Activated CD4-positive, CD25-positive, alpha-beta regulatory T cell treated with anti-CD3 and anti-CD28 coated beads, Interleukin-2, amount 50 U/mL, for 72 hours (primary cell): ENCODE data around the gene TMEM184A.

Experiments
- DNase-seq: peaks from one replicate; pipeline ENCODE4 v3.0.0; 2021

TMEM184A gene

DNA sequence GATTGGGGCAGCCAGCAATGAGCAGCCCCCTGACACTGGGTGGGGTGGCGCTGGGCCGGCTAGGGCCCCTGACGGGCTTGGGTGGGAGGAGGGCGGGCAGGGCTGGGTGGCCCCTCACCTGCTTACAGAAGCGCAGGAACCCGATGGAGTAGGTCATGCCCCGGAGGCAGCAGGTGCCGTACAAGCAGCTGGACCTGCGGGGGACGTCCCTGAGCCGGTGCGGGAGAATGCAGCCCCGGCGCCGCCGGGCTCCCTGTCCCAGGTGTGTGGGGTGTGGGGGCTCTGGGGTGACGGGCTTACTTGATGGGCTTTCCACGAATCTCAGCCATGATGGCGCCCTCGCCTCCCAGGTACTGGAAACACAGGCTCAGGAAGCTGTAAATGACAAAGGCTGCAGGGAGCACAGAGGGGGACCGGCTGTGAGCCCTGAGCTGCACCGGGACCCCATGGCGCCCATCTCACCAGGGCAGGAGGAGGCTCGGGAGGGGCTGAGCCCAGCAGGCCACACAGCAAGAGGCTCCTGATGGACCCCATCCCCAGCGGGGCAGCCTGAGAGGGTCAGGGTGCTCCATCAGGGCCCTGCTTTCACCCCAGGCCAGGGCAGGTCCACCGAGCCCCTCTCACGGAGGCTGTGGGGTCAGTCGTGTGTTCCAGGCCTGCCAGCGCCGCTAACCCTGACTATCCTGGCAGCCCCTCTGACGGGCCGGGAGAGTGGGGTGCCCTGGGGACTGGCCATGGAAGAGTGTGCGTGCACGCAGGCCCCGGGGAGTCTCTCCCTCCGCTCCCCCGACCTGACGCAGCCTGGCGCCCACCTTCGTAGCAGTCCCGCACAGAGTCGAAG, 5.8 kb downstream of the TMEM184A start:
- DNase-seq = no peak

DNA sequence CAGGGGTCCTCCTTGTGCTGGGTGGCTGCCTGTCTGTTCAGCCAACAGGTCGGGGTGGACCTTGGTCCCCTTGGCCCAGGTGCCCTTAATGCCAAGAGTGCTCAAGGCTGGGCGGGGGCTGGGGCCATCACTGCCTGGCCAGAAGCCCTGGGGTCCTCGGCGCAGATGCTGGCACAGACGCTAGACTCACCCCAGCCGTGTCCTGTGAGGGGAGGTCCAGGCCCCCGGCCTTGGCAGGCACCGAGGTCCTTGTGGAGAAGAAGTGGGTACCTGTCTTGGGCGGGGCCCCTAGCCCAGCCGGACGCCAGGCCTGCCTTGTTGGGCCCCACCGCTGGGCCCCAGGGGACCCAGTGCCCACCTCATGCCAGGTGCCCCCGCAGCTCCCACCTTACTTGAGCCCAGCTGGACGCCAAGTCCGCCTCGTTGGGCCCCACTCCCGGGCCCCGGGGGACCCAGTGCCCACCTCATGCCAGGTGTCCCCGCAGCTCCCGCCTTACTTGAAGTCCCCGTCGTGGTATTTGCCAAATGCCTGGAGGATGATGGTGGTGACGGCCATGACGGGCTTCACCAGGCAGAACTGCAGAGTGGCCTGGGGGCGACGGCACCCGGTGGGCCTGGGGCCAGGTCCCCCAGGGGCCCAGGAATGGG, 6.5 kb downstream of the TMEM184A start:
- DNase-seq = no peak

DNA sequence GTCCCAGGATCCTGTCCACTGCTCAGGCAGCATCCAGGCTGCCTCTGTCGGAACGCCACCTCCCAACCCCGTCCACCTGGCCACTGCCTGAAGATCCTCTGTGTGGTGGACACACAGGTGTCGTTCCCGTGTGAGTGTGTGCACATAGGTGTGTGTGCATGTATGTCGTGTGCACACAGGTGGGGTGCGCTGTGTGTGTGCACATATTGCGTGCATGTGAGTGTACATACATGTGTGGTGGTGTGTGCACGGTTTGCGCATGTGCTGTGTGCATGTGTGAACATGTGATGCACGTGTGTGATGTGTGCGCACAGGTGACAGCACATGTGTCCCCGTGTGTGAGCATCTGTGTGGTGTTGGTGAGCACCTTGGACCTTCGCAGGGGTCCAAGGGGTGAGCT, 7.1 kb downstream of the TMEM184A start:
- no peak for DNase-seq

DNA sequence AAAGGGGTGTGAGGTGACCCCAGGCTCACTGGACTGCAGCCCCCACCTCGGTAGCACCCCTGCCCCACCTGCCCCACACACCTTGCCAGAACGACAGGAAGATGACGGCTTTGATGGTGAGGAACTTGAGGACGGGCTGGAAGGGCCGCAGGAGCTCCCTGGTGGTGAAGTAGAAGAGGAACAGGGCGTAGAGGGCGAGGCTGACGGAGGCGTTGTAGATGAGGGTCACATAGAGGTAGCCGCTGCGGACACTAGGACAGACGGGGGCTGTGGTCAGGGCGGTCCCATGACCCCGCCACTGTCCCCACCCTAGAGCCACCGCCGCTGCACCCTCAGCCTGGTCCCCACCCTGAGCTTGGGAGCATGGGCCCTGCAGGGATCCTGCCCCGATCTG, 7.6 kb downstream of the TMEM184A start:
- DNase-seq = no peak

DNA sequence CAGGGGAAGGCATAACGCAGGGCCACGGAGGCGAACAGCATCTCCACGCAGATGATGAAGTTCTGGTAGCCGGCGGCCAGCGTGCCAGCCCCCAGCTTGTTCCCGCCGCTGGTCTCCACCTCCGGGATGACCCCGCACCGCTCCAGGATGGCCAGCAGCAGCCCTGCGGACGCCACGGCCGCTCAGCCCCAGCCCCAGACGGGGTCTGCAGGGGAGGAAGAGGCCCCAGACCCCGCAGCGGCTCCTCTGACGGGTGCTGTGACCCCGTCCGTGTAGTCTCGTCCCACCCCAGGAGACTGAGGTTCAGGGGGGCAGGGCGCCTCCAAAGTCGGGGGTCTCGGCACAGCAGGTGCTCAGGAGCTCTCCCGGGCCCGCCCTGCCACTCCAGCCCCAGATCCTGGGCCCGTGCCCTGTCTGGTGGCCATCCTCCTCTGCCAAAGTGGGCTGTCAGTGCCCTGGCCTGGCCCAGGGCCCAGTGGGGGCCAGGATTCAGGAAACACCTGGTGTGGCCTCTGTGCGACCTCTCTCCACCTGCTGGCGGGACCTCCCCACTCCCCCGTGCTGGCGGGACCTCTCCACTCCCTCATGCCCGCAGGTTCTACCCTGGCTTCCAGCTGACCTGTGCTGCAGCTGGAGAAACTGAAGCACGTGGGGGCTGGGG, 8.1 kb downstream of the TMEM184A start:
- DNase-seq = no peak

DNA sequence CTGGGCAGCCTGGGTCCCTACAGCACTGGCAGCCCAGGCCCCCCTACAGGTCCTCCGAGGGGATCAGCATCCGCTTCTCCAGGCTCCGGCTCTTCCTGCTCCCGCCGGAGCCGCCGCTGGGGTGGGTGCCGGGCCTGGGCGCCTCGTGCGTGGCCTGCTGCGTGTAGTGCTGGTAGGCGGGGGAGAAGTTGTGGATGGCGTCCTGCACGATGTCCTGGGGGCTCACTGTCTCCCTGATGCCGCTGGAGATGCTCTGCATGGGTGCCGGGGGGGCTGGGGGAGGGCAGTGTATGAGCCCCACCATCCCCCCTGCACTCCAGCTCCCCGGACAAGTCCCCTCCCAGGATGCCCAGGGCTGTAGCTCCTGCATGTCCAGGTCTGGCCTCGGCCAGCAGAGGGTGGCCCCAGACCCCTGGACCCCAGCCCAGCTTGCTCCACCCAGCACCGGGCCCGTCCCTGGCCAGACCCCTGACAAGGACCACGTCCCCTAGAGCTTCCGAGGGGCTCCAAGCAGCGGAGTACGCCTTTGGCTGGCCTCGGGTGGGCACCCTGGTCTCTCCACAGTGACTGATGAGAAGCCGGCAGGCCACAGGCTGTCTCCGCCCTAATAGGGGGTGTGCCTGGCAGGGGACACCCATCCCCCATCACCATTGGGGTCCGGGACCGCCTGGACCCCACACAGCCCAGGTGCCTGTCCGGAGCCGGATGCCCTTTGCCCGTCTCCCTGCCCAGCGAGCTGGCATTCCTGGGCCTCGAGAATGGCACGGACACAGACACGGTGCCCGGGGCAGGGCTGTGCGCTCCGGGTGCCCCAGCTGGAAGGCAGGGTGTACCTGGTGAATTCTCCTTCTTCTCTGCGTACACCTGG, 8.9 kb downstream of the TMEM184A start:
- no peak for DNase-seq

DNA sequence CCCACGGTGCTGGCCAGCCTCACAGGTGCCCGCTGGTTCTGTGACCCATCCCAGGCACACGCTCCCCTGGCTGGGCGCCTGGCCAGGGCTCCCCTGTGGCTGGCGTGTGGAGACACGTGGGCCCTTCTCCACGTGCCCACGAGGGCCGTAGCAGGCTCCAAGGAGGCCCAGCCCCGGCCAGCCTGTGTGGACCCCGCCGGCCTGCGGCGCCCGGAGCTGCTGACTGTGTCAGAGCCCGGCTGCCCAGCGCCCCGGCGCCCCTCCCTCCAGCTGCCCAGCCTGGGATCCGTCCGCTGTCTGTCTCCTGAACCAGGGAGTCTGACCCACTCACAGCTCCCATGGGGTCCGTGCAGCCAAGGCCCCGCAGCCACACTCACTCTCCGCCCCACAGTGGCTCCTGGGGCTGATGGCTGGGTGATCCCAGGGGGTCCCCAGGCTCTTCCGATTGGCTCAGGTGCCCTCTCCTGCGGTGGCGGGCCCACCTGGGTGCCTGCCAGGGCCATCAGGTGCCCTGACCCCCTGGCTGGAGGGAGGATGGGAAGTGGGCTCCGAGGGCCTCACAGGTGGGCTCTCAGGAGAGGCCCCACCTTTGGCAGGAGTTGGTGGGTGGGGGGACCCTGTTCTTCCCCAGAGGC, 9.6 kb downstream of the TMEM184A start:
- no peak for DNase-seq

DNA sequence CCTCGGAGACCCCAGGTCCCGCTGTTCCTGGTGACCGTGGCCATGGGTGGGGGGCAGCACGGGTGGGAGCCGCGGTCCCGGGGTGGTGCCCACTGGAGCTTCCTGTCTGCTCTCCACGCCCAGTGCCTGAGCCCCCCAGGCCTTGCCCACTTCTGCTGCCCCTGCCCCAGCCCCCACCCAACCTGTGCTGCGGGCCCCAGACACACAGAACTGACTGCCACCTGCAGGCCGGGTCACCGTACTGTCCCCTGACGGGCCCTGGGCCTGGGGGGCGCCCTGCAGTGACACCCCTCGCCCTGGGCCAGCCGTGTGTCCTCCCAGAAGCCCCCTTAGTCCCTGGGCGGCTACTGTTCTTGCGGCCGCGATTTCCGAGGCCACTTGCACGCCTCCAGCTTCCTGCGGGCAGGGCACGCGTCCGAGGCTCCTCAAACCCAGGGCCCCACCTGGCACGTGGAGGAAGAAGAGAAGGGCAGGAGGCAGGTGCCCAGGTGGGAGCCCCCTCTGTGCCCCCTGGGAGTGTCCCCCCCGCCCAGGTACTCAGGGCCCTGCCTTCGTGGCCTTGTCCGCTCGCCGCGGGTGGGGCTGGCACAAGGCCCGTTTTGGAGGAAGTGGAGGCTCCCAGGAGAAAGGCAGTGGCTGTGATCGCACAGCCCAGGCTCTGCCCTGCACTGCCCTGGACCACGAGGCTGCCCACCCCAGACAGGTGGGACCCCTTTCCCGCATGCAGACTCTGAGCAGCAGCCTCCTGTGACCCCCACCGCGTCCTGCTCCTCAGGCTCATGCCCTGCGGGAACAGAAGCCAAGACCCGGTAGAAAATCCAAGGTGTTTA, 10.4 kb downstream of the TMEM184A start:
- DNase-seq = no peak

DNA sequence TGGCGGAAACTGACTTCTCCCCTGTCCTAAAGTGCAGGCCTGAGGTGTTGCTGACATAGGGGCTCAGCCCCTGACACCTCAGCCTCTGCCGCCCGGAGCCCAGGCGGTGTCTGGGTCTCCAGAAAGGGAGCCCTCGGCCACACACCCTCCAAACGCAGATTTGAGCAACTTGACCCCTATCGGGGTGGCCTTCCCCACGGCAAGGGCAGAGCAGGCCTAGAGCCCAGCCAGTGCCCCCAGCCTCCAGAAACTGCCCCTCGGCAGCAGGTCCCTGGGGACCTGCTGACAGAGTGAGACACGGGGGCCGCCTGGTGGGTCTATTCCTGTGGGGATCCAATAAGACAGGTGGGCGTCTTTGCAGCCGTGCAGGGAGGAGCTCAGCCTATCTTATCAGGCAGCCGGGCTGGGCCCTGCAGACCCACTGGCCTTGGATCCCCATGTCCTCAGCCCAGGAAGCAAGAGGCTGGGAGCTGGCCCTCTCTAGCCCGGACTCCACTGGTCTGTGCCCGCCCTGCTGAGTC, 11.0 kb downstream of the TMEM184A start:
- DNase-seq = no peak

DNA sequence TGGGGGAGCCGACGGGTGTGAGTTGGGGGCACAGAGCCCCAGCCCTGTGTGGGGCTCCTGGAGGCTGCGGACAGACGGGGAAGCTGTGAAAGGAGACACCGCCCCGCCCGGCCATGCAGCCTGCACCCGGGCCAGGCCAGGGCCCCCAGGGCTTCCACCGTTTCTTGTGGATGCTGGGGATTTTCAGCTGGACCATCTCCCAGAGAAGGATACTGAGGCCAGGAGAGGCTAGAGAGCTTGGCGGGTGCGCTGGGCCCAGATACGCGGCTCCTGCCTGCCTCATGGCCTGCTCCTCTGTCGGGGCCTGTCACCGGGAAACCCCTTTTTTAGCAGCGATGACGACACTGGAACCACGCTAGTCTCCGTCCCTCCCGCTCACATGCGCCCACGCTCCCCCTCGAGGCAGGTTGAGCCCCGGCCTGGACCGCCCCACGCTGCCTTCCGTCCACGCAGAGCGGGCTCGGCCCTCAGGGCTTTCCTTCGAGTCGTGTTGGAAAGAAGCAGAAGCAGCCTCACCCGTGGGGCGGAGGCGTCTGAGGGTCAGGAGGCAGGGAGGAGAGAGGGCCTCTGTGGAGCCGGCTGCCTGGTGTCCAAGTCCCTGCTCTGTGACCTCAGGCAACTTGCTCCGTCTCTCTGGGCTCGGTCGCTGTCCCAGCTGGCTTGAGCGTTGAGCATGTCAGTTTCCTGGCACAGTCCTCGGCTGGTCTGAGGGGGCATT, 11.7 kb downstream of the TMEM184A start:
- no peak for DNase-seq

DNA sequence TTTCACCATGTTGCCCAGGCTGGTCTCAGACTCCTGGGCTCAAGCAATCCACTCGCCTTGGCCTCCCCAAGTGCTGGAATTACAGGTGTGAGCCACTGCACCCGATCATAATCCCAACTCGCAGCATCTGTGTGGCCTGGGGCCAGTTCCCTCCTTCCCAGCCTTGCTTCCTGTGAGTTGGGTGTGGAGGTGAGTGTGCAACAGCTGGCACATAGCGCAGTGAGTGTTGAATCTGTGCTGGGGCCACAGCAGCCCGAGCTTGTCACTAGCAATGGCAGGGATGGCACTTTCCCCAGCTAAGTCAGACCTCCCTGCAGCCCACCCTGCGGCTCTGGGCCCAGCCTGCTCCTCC, 12.2 kb downstream of the TMEM184A start:
- no peak for DNase-seq

DNA sequence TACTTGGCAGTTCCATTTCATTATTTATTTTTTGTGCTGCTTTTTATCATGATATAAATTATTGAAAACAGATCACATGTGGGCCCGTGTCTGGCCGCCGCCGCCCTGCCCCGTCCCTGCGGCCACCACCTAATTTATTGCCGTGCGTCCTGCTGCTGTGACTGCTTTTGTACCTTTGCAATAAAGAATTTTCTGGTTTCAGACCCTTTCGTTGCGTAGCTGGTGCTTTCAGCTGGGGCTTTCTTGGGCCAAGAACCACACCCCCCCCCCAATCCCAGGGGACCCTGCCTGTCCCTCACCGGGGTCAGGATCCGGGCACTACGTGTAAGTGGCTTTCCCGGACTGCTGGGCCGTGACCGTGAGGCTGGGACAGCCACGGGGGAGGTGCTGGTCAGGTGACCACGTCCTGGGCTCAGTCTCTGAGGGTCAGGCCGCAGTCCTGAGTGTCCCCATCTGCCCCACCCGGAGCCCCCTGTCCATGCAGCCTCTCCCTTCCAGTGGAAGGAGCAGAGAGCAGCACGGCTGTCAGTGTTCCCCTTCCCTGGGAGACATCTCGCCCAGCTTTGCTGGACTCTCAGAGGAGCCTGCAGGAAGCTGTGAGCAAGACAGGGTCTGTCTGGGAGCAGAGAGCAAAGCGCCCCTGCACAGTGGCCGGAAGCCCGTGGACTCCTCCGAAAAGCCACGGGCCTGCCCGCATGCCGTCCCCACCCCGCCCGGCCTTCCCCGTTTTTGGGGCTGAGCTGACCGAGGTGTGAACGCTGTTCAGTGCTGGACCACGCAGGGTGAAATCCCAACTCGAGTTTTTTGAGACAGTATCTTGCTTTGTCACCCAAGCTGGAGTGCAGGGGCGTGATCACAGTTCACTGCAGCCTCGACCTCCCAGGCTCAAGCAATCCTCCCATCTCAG, 12.9 kb downstream of the TMEM184A start:
- DNase-seq = no peak

DNA sequence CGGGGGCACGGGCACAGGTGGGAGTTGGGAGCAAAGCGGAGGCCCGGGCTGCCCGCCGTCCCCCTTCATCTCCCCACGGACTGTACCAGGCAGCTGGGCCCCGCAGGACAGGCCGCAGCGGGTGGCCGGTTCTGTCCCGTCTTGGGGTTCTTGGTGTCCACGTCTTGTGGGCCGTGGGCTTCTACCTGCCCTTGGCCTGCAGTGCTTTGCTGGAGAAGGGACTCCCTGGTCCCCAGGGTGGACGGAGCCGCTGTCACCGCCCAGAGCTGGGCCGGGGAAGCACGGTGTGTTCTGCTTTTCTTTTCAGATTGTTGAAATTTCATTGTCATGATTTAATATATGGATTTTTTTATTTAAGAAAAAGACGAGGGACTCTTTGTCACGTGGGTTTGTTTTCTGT, 13.7 kb downstream of the TMEM184A start:
- DNase-seq = no peak

DNA sequence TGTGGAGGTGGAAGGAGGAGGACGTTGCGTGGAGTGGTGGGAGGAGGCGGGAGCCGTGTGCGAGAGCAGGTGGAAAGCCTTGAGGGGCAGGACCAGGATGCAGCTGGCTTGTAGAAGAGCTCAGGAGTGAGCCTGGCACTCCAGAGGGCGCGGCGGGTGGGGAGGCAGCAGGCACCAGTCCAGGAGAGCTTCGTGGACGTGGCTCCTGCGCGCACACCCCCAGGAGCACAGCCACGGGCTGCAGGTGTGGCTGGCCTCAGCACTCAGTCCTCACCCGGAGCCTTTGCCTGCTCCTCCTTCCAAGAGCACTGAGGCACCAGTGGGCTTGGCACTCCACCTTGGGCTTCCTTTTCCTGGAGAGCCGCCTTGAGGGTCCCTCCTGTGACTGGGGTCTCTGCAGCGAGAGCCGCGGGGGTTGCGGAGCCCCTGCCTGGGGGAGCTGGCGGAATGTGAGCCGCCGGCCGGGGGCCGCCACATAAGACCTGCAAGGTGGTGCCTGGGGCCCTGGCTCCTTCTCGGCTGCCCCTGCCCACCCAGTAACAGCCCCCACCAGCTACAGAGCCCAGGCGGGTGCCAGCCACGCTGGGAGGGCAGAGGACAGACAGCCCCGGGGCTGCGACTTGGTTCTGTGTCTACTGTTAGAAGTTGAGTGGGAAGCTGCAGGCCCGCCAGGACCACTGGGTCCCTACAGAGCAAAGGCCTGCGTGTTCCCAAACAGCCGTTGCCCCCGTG, 14.4 kb downstream of the TMEM184A start:
- DNase-seq = no peak

DNA sequence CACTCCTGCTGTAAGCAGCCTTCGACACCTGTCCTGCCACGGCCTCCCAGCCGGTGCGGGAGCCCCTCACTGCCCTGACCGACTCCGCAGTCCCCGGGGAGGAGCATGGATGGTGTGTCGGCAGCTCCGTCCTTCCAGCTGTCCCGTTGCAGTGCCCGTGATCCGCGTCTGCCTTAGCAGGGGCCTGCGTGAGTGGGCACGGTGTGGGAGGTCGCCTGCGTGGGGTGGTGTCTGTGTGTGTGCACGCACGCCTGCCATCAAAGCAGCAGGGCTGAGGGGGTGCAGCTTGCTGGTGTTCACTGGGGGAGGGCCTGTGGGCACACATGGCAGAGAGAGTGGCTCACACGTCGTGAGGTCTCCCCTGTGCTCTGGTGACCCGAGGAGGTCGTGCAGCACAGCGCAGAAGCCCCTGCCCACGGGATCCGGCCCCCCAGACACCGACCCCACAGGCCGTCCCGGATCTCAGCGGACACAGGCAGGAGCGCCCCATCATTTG, 15.2 kb downstream of the TMEM184A start:
- no peak for DNase-seq

DNA sequence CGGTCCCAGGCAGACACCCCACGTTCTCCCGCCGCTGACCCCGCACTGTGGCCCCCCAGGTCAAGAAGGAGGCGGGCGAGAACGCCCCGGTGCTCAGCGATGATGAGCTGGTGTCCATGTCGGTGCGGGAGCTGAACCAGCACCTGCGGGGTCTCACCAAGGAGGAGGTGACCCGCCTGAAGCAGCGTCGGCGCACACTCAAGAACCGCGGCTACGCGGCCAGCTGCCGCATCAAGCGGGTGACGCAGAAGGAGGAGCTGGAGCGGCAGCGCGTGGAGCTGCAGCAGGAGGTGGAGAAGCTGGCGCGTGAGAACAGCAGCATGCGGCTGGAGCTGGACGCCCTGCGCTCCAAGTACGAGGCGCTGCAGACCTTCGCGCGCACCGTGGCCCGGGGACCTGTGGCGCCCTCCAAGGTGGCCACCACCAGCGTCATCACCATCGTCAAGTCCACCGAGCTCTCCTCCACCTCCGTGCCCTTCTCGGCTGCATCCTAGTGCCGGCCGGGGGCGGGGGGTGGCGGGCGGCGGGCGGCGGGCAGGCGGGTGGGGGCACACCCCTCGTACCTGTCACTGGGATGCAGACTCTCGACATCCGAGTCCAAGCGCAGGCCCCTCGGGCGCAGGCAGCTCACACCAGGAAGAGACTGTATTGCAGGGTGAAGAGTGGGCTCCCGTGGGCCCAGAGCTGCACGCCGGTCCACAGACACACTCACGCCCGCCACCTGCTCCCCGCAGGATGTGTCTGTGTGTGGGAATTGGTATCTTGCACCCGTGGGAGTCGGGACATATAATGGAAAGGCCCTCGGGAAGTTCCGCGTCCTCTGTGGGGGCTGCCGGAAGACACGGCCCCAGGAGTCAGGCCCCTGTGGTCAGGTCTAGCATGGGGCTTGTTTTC, 15.9 kb downstream of the TMEM184A start:
- no peak for DNase-seq

DNA sequence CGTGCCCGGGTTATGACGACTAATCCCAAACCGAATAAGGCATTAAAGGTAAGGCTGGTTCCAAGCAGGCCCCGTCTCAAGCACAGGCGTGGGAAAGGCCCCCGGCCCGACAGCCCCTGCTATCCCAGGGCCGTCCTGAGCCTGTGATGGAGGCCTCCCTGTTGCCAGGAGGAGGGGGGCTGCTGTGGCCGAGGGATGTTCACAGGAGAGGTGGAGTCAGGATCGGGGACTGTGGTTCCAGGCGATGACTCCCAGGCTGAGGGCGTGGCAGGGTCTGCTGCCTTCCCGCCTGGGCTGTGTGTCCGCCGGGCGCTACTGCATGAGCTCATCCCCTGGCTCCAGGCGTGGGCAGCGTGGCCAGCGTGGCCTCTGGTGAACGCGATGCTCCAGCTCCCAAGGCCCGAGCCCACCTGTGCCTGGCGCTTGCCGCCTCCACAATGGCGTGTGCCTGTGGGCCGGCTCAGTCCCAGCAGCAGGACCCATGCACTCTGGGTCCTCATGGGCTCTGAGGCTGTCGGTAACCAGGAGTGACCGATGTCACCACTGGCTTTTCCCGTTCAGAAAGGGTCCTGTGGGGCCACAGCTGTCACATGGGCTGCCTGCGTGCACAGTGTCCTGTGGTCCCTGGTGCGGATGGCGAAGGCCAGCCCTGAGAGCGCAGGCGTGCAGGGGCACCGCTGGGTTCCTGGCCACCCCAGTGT, 16.7 kb downstream of the TMEM184A start:
- no peak for DNase-seq
